Bronchial smooth muscle cell (primary cell): ENCODE results near the gene METTL14. TPM values are rescaled to one million over a fixed set of nuclear protein-coding genes. Genes with fewer than 3 reads are reported as not detected.

Experiments
- total RNA-seq: library from RNA; depleted of rRNA; stranded (reverse); fragments of >200 nt; gene quantifications from 2 replicates; pipeline ENCODE4 v1.2.1, GENCODE V29; 2014

The METTL14 gene
- total RNA-seq, result 17.8 and 18.8 TPM in 2 replicates

GRCh38 chr4:118684873-118685811 is at the start of gene METTL14:
TSS of gene METTL14 (plus strand) at chr4:118685392. CDS start at chr4:118685535, 143 bp downstream.

Other genes with a start within 250 kb of the METTL14 start
- gene SEC24D, start 150.7 kb downstream of the METTL14 start, total RNA-seq, result 44.8 and 46.3 TPM in 2 replicates
- 0.94 and 1.3 TPM in 2 replicates for gene SYNPO2, start 203.5 kb downstream of the METTL14 start, total RNA-seq